GM23338 (cell line): ENCODE measurements around the gene C1orf74. TPM values are rescaled to one million over a fixed set of nuclear protein-coding genes. Genes with fewer than 3 reads are reported as not detected.

Source experiments
- ATAC-seq: fragments of 200-7000 bp; cut with Tn5 transposase; 3 replicates; pipeline ENCODE4 v1.9.1; 2020
- DNase-seq: peaks from one replicate; pipeline ENCODE4 v3.0.0-alpha.2; 2015; ENCODE audit warnings: low spot score
- H2AFZ ChIP-seq: fragments of 200-600 bp; sonication (generic); 2 replicates; pipeline ENCODE4 v1.8.0; 2016; ENCODE audit warnings: antibody characterized with exemption, mild to moderate bottlenecking, moderate library complexity
- H3F3A ChIP-seq: fragments of 200-600 bp; sonication (generic); replicated peaks from 2 replicates; pipeline ENCODE4 v1.8.0; 2017; ENCODE audit warnings: antibody characterized with exemption, mixed run types, low read depth
- H3K27ac ChIP-seq: fragments of 200-600 bp; sonication (generic); 2 replicates; pipeline ENCODE4 v1.6.1; 2016; ENCODE audit warnings: low read depth
- H3K27me3 ChIP-seq: fragments of 200-600 bp; sonication (generic); 2 replicates; pipeline ENCODE4 v1.8.0; 2016; ENCODE audit warnings: mild to moderate bottlenecking, mixed run types, moderate library complexity; ENCODE audit not compliant: insufficient read depth
- H3K36me3 ChIP-seq: fragments of 200-600 bp; sonication (generic); 2 replicates; pipeline ENCODE4 v1.8.0; 2016; ENCODE audit warnings: mild to moderate bottlenecking; ENCODE audit not compliant: insufficient read depth
- H3K4me1 ChIP-seq: fragments of 200-600 bp; sonication (generic); 2 replicates; pipeline ENCODE4 v1.8.0; 2016; ENCODE audit warnings: mild to moderate bottlenecking, moderate library complexity; ENCODE audit not compliant: insufficient read depth
- H3K4me2 ChIP-seq: fragments of 200-600 bp; sonication (generic); 2 replicates; pipeline ENCODE4 v1.7.1; 2017; ENCODE audit warnings: mixed run types
- H3K4me3 ChIP-seq: fragments of 200-600 bp; sonication (generic); 2 replicates; pipeline ENCODE4 v1.6.1; 2016; ENCODE audit warnings: mixed run types
- H3K79me2 ChIP-seq: fragments of 200-600 bp; sonication (generic); replicated peaks from 2 replicates; pipeline ENCODE4 v1.8.0; 2017; ENCODE audit warnings: mild to moderate bottlenecking; ENCODE audit not compliant: insufficient read depth
- H3K9me2 ChIP-seq: fragments of 200-600 bp; sonication (generic); 2 replicates; pipeline ENCODE4 v1.8.0; 2017; ENCODE audit not compliant: insufficient read depth
- H4K20me1 ChIP-seq: fragments of 200-600 bp; sonication (generic); replicated peaks from 2 replicates; pipeline ENCODE4 v1.8.0; 2017; ENCODE audit warnings: mild to moderate bottlenecking; ENCODE audit not compliant: insufficient read depth
- H3K27ac Mint-ChIP-seq: 2 replicates; pipeline ENCODE4 v1.8.0; 2020; ENCODE audit warnings: inconsistent platforms, mild to moderate bottlenecking, moderate library complexity, mixed read lengths
- H3K27me3 Mint-ChIP-seq: 3 replicates; pipeline ENCODE4 v1.8.0; 2022; ENCODE audit warnings: low read depth, mild to moderate bottlenecking, moderate library complexity, mixed read lengths, inconsistent platforms; ENCODE audit not compliant: insufficient read depth, poor library complexity
- H3K36me3 Mint-ChIP-seq: 3 replicates; pipeline ENCODE4 v1.8.0; 2021; ENCODE audit warnings: low read depth, mild to moderate bottlenecking, inconsistent platforms, moderate library complexity, mixed read lengths
- H3K4me1 Mint-ChIP-seq: 3 replicates; pipeline ENCODE4 v1.8.0; 2020; ENCODE audit warnings: mild to moderate bottlenecking, inconsistent platforms, mixed read lengths
- H3K4me3 Mint-ChIP-seq: 3 replicates; pipeline ENCODE4 v1.8.0; 2021; ENCODE audit warnings: moderate library complexity, mild to moderate bottlenecking, inconsistent platforms, mixed read lengths
- H3K9me3 Mint-ChIP-seq: 3 replicates; pipeline ENCODE4 v1.8.0; 2020; ENCODE audit warnings: moderate library complexity, mild to moderate bottlenecking, inconsistent platforms, mixed read lengths
- CREB1 ChIP-seq: fragments of 250-450 bp; sonication (Bioruptor Pico); IDR thresholded peaks from 2 replicates; pipeline ENCODE4 v1.5.0; 2020; ENCODE audit warnings: low read depth, mild to moderate bottlenecking, moderate library complexity
- EZH2 ChIP-seq: fragments of 200-600 bp; sonication (generic); IDR thresholded peaks from one replicate; pipeline ENCODE4 v1.8.0; 2017; ENCODE audit warnings: antibody characterized with exemption, mild to moderate bottlenecking, low read depth; ENCODE audit not compliant: unreplicated experiment
- EZH2phosphoT487 ChIP-seq: fragments of 200-600 bp; sonication (generic); IDR thresholded peaks from one replicate; pipeline ENCODE4 v1.8.1; 2018; ENCODE audit warnings: antibody characterized with exemption; ENCODE audit not compliant: unreplicated experiment
- JUNB ChIP-seq: IDR thresholded peaks from one replicate; pipeline ENCODE4 v1.6.1; 2016; ENCODE audit warnings: antibody characterized with exemption; ENCODE audit not compliant: unreplicated experiment
- NANOG ChIP-seq: IDR thresholded peaks from 2 replicates; pipeline ENCODE4 v1.6.1; 2016; ENCODE audit warnings: antibody characterized with exemption, borderline replicate concordance
- POLR2AphosphoS5 ChIP-seq: IDR thresholded peaks from 2 replicates; pipeline ENCODE4 v1.6.1; 2016; ENCODE audit warnings: antibody characterized with exemption, low read depth
- STAT1 ChIP-seq: IDR thresholded peaks from one replicate; pipeline ENCODE4 v1.6.1; 2016; ENCODE audit warnings: antibody characterized with exemption; ENCODE audit not compliant: unreplicated experiment
- ZNF114 ChIP-seq: fragments of 250-450 bp; sonication (Bioruptor Pico); IDR thresholded peaks from 2 replicates; pipeline ENCODE4 v1.5.0; 2020; ENCODE audit warnings: mild to moderate bottlenecking, moderate library complexity
- ZNF331 ChIP-seq: fragments of 250-450 bp; sonication (Bioruptor Pico); IDR thresholded peaks from 2 replicates; pipeline ENCODE4 v1.5.0; 2020; ENCODE audit warnings: low read depth, mild to moderate bottlenecking, moderate library complexity
- polyA plus RNA-seq: library from polyadenylated mRNA; unstranded; fragments of >200 nt; fragmentation: Nextera tagmentation; extraction: Ambion mirVana; gene quantifications from 2 replicates; pipeline ENCODE4 v1.2.1, GENCODE V29; 2016
- total RNA-seq: library from RNA; depleted of rRNA; stranded (reverse); fragments of >200 nt; shearing (Covaris generic); gene quantifications from 2 replicates; pipeline ENCODE4 v1.2.3, GENCODE V29; 2014
- TF ChIP-seq, protein P1 (sequence below), 2 experiments: fragments of 200-600 bp in 1 of 2; sonication (generic) in 1 of 2; conservative IDR thresholded peaks; 2 replicates each; pipeline versions ENCODE4 v1.5.1 to v1.6.1; 2016 to 2017; ENCODE audit warnings: antibody characterized with exemption in 2 of 2, low read depth in 2 of 2, mild to moderate bottlenecking in 2 of 2, moderate library complexity in 1 of 2
- TF ChIP-seq, protein P2 (sequence below): fragments of 250-450 bp; sonication (Bioruptor Pico); IDR thresholded peaks from 2 replicates; pipeline ENCODE4 v1.5.0; 2020; ENCODE audit warnings: mild to moderate bottlenecking, moderate library complexity
- TF ChIP-seq, protein P3 (sequence below): IDR thresholded peaks from 2 replicates; pipeline ENCODE4 v1.6.1; 2016; ENCODE audit warnings: antibody characterized with exemption
- TF ChIP-seq, protein P4 (sequence below): IDR thresholded peaks from one replicate; pipeline ENCODE4 v1.6.1; 2018; ENCODE audit warnings: antibody characterized with exemption; ENCODE audit not compliant: unreplicated experiment

C1orf74 gene
- total and polyA plus RNA-seq, 2 experiments from 2014 or later, result 2.8 to 3.9 TPM

DNA sequence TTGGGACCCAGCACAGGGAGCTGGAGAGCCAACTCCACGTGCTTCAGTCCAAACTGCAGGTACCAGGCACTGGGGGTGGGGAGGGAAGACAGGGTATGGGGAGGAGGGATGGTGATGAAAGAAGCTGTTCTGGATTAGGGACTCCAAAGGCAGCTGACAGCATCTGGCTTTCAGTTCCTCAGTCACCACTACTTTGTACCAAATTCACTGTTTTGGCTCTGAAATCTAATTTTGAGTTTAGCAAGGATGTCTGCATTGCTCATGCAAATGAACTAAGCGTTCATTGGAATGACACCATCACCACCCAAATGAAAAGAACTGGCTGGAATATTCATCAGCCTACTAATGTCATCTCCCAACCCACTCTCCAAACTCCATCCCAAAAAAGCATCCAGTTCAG lies 8.7 kb downstream of the C1orf74 start:
- no peak overlapping the region for H3K4me2 ChIP-seq
- H2AFZ ChIP-seq, result no peak overlapping the region
- no peak for TF ChIP-seq JUNB
- TF ChIP-seq, protein P1, sequence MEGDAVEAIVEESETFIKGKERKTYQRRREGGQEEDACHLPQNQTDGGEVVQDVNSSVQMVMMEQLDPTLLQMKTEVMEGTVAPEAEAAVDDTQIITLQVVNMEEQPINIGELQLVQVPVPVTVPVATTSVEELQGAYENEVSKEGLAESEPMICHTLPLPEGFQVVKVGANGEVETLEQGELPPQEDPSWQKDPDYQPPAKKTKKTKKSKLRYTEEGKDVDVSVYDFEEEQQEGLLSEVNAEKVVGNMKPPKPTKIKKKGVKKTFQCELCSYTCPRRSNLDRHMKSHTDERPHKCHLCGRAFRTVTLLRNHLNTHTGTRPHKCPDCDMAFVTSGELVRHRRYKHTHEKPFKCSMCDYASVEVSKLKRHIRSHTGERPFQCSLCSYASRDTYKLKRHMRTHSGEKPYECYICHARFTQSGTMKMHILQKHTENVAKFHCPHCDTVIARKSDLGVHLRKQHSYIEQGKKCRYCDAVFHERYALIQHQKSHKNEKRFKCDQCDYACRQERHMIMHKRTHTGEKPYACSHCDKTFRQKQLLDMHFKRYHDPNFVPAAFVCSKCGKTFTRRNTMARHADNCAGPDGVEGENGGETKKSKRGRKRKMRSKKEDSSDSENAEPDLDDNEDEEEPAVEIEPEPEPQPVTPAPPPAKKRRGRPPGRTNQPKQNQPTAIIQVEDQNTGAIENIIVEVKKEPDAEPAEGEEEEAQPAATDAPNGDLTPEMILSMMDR (conservative IDR thresholded peaks at IDR 0.05; ENCODE audit: low read depth in 2 of 2), result no peak
- no peak for TF ChIP-seq EZH2
- TF ChIP-seq ZNF331 (CRISPR knock-in tag), result no peak
- TF ChIP-seq STAT1, result no peak
- TF ChIP-seq NANOG, result no peak
- TF ChIP-seq, protein P2, sequence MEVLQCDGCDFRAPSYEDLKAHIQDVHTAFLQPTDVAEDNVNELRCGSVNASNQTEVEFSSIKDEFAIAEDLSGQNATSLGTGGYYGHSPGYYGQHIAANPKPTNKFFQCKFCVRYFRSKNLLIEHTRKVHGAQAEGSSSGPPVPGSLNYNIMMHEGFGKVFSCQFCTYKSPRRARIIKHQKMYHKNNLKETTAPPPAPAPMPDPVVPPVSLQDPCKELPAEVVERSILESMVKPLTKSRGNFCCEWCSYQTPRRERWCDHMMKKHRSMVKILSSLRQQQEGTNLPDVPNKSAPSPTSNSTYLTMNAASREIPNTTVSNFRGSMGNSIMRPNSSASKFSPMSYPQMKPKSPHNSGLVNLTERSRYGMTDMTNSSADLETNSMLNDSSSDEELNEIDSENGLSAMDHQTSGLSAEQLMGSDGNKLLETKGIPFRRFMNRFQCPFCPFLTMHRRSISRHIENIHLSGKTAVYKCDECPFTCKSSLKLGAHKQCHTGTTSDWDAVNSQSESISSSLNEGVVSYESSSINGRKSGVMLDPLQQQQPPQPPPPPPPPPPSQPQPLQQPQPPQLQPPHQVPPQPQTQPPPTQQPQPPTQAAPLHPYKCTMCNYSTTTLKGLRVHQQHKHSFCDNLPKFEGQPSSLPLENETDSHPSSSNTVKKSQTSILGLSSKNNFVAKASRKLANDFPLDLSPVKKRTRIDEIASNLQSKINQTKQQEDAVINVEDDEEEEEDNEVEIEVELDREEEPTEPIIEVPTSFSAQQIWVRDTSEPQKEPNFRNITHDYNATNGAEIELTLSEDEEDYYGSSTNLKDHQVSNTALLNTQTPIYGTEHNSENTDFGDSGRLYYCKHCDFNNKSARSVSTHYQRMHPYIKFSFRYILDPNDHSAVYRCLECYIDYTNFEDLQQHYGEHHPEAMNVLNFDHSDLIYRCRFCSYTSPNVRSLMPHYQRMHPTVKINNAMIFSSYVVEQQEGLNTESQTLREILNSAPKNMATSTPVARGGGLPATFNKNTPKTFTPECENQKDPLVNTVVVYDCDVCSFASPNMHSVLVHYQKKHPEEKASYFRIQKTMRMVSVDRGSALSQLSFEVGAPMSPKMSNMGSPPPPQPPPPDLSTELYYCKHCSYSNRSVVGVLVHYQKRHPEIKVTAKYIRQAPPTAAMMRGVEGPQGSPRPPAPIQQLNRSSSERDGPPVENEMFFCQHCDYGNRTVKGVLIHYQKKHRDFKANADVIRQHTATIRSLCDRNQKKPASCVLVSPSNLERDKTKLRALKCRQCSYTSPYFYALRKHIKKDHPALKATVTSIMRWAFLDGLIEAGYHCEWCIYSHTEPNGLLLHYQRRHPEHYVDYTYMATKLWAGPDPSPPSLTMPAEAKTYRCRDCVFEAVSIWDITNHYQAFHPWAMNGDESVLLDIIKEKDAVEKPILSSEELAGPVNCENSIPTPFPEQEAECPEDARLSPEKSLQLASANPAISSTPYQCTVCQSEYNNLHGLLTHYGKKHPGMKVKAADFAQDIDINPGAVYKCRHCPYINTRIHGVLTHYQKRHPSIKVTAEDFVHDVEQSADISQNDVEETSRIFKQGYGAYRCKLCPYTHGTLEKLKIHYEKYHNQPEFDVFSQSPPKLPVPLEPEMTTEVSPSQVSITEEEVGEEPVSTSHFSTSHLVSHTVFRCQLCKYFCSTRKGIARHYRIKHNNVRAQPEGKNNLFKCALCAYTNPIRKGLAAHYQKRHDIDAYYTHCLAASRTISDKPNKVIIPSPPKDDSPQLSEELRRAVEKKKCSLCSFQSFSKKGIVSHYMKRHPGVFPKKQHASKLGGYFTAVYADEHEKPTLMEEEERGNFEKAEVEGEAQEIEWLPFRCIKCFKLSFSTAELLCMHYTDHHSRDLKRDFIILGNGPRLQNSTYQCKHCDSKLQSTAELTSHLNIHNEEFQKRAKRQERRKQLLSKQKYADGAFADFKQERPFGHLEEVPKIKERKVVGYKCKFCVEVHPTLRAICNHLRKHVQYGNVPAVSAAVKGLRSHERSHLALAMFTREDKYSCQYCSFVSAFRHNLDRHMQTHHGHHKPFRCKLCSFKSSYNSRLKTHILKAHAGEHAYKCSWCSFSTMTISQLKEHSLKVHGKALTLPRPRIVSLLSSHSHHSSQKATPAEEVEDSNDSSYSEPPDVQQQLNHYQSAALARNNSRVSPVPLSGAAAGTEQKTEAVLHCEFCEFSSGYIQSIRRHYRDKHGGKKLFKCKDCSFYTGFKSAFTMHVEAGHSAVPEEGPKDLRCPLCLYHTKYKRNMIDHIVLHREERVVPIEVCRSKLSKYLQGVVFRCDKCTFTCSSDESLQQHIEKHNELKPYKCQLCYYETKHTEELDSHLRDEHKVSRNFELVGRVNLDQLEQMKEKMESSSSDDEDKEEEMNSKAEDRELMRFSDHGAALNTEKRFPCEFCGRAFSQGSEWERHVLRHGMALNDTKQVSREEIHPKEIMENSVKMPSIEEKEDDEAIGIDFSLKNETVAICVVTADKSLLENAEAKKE, result no peak
- TF ChIP-seq, protein P3, sequence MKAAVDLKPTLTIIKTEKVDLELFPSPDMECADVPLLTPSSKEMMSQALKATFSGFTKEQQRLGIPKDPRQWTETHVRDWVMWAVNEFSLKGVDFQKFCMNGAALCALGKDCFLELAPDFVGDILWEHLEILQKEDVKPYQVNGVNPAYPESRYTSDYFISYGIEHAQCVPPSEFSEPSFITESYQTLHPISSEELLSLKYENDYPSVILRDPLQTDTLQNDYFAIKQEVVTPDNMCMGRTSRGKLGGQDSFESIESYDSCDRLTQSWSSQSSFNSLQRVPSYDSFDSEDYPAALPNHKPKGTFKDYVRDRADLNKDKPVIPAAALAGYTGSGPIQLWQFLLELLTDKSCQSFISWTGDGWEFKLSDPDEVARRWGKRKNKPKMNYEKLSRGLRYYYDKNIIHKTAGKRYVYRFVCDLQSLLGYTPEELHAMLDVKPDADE, result no peak
- no peak for TF ChIP-seq ZNF114 (CRISPR knock-in tag)
- no peak for TF ChIP-seq CREB1 (CRISPR knock-in tag)
- TF ChIP-seq, protein P4, sequence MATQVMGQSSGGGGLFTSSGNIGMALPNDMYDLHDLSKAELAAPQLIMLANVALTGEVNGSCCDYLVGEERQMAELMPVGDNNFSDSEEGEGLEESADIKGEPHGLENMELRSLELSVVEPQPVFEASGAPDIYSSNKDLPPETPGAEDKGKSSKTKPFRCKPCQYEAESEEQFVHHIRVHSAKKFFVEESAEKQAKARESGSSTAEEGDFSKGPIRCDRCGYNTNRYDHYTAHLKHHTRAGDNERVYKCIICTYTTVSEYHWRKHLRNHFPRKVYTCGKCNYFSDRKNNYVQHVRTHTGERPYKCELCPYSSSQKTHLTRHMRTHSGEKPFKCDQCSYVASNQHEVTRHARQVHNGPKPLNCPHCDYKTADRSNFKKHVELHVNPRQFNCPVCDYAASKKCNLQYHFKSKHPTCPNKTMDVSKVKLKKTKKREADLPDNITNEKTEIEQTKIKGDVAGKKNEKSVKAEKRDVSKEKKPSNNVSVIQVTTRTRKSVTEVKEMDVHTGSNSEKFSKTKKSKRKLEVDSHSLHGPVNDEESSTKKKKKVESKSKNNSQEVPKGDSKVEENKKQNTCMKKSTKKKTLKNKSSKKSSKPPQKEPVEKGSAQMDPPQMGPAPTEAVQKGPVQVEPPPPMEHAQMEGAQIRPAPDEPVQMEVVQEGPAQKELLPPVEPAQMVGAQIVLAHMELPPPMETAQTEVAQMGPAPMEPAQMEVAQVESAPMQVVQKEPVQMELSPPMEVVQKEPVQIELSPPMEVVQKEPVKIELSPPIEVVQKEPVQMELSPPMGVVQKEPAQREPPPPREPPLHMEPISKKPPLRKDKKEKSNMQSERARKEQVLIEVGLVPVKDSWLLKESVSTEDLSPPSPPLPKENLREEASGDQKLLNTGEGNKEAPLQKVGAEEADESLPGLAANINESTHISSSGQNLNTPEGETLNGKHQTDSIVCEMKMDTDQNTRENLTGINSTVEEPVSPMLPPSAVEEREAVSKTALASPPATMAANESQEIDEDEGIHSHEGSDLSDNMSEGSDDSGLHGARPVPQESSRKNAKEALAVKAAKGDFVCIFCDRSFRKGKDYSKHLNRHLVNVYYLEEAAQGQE, result no peak
- TF ChIP-seq EZH2phosphoT487, result no peak
- no peak for TF ChIP-seq POLR2AphosphoS5
- no peaks in the 10 kb centered on the region for H3K9me2 ChIP-seq
- H4K20me1 ChIP-seq, result no peaks in the 10 kb centered on the region; the same call in 1 of the 2 replicates
- H3K27ac Mint-ChIP-seq, result no peak overlapping the region
- H3K4me3 Mint-ChIP-seq, result no peak overlapping the region
- H3K27ac ChIP-seq, result no peak overlapping the region
- H3K27me3 ChIP-seq, result no peaks in the 10 kb centered on the region
- H3K36me3 ChIP-seq, result no peaks in the 10 kb centered on the region
- no peak for ATAC-seq
- no peaks in the 10 kb centered on the region for H3K4me1 Mint-ChIP-seq
- H3K9me3 Mint-ChIP-seq, result no peaks in the 10 kb centered on the region
- no peaks in the 10 kb centered on the region for H3K36me3 Mint-ChIP-seq
- H3K27me3 Mint-ChIP-seq, result peaks cover 1% of the 10 kb centered on the region
- DNase-seq, result no peak
- no peaks in the 10 kb centered on the region for H3F3A ChIP-seq
- H3K79me2 ChIP-seq, result no peaks in the 10 kb centered on the region
- H3K4me1 ChIP-seq, result no peaks in the 10 kb centered on the region
- H3K4me3 ChIP-seq, result no peak overlapping the region
